Testis (tissue), 3 donors: ENCODE data around the gene ZSWIM9. TPM values are rescaled to one million over a fixed set of nuclear protein-coding genes. Genes with fewer than 3 reads are reported as not detected.

Experiments used
- DNase-seq: peaks from one replicate; pipeline ENCODE4 v3.0.0-alpha.2; 2019
- H3K27ac ChIP-seq, 2 donors: fragments of 200-600 bp; sonication (generic); one replicate each; pipeline ENCODE4 v1.5.1; 2019
- H3K27me3 ChIP-seq: fragments of 200-600 bp; sonication (generic); one replicate; pipeline ENCODE4 v1.5.1; 2019
- H3K36me3 ChIP-seq: fragments of 200-600 bp; sonication (generic); one replicate; pipeline ENCODE4 v1.5.1; 2017; ENCODE audit warnings: low read depth; ENCODE audit errors: missing control alignments
- H3K4me1 ChIP-seq: fragments of 200-600 bp; sonication (generic); one replicate; pipeline ENCODE4 v1.5.1; 2019
- H3K4me3 ChIP-seq, 2 donors: fragments of 200-600 bp; sonication (generic); one replicate each; pipeline ENCODE4 v1.5.1; 2017 to 2019
- H3K9me3 ChIP-seq: fragments of 200-600 bp; sonication (generic); one replicate; pipeline ENCODE4 v1.5.1; 2017
- POLR2A ChIP-seq: fragments of 450-650 bp; IDR thresholded peaks from one replicate; pipeline ENCODE4 v1.6.1; 2017; ENCODE audit warnings: antibody characterized with exemption, mild to moderate bottlenecking, moderate library complexity
- WGBS, 2 donors: methylation state at CpG; one replicate each; pipeline ENCODE4 v1.1.5; 2018; 5-methylcytosine and 5-hydroxymethylcytosine counted together
- intact Hi-C: fragments of 100-400 bp; cut with DNase I; formaldehyde crosslinking; loops from one replicate; pipeline ENCODE4 v1.15.1; 2023; ENCODE audit warnings: low total_unique reads
- polyA plus RNA-seq: library from polyadenylated mRNA; stranded (reverse); fragments of 350-450 nt; fragmentation: Illumina TruSeq; extraction: RNeasy Lipid Tissue Mini Kit (QIAGEN cat#74804); gene quantifications from one replicate; pipeline ENCODE4 v1.2.3, GENCODE V29; 2014; ENCODE audit warnings: low read depth, low replicate concordance; ENCODE audit not compliant: insufficient read depth
- total RNA-seq, 2 donors: library from RNA; depleted of rRNA; stranded (reverse); fragments of >200 nt; gene quantifications; one replicate each; pipeline ENCODE4 v1.2.3, GENCODE V29; 2016
- TF ChIP-seq, protein P1 (sequence below), 3 experiments: fragments of 450-650 bp in 2 of 3; fragments of 200-600 bp in 1 of 3; sonication (generic) in 1 of 3; IDR thresholded peaks; one replicate each; pipeline ENCODE4 v1.5.1; 2016 to 2019; ENCODE audit warnings: antibody characterized with exemption in 3 of 3, mild to moderate bottlenecking in 2 of 3, moderate library complexity in 1 of 3

Gene ZSWIM9
- total and polyA plus RNA-seq, 3 donors from 2014 or later: 5.1 to 7.2 (median 5.8) TPM

DNA sequence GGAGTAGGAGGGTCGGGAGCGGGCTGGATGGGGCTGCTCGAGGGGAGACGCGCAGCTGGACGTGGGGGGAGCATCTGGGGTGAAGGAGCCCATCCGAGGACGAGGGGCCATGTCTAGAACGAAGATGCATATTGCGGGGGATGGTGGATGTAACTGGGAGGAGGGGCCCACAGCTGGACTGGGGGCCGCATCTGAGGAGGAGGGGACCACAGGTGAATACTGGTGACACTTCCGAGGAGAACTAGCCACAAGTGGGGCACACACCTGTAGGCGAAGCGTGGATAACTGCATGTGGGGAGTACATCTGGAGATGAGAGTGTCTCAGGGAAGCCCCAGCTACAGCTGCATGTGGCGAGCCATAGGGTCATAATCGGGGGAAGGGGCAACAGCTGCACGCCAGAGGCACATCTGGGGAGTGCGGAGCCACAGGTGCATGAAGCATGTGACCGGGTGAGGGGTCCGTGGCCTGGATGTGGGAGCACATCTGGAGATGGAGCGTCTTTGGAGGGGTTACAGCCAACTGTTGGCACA, 402 bp downstream of the ZSWIM9 start:
- WGBS, 2 donors: 1% methylated on average over 21 of the region's 21 CpGs
- peak overlapping the region; percentile 73 to 75 for H3K4me3 ChIP-seq
- no peak for DNase-seq
- H3K36me3 ChIP-seq: no peaks in the 10 kb centered on the region
- no peaks in the 10 kb centered on the region for H3K9me3 ChIP-seq
- intact Hi-C loops: no loop called here
- H3K27me3 ChIP-seq: no peaks in the 10 kb centered on the region
- peaks cover 7% of the 10 kb centered on the region for H3K4me1 ChIP-seq
- TF ChIP-seq POLR2A: no peak
- peak overlapping the region; percentile 89 to 91 for H3K27ac ChIP-seq

DNA sequence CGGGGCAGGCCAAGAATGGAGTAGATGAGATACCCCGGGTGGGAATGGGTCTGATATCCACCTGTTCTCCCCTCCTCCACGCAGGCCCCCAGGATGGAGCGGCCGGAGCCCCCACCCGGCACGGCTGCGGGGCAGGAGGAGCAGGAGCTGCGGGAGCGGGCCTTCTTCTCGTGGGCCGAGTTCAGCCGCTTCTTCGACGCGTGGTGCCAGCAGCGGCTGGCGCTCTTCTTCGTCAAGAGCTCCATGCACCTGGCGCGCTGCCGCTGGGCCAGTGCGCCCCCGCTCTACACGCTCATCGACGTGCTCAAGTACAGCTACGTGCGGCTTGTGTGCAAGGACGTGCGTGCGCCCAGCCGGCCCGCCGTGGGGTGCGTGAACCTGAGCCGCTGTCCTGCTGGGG, 1.2 kb downstream of the ZSWIM9 start:
- H3K27me3 ChIP-seq: no peaks in the 10 kb centered on the region
- H3K4me3 ChIP-seq: peak overlapping the region in 1 of 2 donors; percentile 73
- H3K9me3 ChIP-seq: no peaks in the 10 kb centered on the region
- TF ChIP-seq POLR2A: no peak
- TF ChIP-seq, protein P1, sequence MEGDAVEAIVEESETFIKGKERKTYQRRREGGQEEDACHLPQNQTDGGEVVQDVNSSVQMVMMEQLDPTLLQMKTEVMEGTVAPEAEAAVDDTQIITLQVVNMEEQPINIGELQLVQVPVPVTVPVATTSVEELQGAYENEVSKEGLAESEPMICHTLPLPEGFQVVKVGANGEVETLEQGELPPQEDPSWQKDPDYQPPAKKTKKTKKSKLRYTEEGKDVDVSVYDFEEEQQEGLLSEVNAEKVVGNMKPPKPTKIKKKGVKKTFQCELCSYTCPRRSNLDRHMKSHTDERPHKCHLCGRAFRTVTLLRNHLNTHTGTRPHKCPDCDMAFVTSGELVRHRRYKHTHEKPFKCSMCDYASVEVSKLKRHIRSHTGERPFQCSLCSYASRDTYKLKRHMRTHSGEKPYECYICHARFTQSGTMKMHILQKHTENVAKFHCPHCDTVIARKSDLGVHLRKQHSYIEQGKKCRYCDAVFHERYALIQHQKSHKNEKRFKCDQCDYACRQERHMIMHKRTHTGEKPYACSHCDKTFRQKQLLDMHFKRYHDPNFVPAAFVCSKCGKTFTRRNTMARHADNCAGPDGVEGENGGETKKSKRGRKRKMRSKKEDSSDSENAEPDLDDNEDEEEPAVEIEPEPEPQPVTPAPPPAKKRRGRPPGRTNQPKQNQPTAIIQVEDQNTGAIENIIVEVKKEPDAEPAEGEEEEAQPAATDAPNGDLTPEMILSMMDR (IDR thresholded peaks at IDR 0.05): no peak
- intact Hi-C loops: no loop called here
- no peaks in the 10 kb centered on the region for H3K36me3 ChIP-seq
- no peak overlapping the region for H3K27ac ChIP-seq
- DNase-seq: no peak
- 65 to 77% methylated on average over 22 to 37 of the region's 37 CpGs for WGBS, 2 donors
- peaks cover 7% of the 10 kb centered on the region for H3K4me1 ChIP-seq

DNA sequence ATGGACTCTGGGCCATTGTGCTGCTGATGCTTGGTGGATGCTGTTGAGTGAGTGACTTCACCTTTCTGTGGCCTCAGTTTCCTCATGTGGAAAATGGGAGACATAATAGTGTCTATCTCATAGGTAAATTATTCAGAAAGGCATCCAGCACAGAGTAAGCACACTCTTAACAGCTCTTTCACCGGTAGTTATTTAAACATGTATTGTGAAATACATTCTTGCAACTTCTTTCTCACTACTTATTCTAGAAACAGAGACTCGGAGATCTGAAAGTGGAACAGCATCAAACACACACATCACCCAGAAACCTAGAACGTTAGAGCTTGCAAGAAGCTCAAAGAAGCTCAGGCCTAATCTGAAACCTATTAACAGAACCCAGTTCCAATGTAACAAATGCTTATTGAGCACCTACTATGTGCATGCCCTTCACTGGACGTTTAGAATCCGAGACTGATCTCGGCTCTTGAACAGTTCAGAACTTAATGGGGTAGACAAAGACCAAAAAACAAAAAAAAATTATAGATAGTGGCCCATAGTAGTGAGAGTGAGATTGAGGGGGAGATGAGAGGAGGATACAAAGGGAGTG, 4.1 kb downstream of the ZSWIM9 start:
- intact Hi-C loops: no loop called here
- no peaks in the 10 kb centered on the region for H3K27me3 ChIP-seq
- no peaks in the 10 kb centered on the region for H3K9me3 ChIP-seq
- 84 to 85% methylated on average over 6 of the region's 6 CpGs for WGBS, 2 donors
- no peak overlapping the region for H3K4me3 ChIP-seq
- H3K36me3 ChIP-seq: no peaks in the 10 kb centered on the region
- H3K4me1 ChIP-seq: peaks cover 7% of the 10 kb centered on the region
- H3K27ac ChIP-seq: no peak overlapping the region
- no peak for DNase-seq
- TF ChIP-seq, protein P1 (IDR thresholded peaks at IDR 0.05): no peak
- no peak for TF ChIP-seq POLR2A

DNA sequence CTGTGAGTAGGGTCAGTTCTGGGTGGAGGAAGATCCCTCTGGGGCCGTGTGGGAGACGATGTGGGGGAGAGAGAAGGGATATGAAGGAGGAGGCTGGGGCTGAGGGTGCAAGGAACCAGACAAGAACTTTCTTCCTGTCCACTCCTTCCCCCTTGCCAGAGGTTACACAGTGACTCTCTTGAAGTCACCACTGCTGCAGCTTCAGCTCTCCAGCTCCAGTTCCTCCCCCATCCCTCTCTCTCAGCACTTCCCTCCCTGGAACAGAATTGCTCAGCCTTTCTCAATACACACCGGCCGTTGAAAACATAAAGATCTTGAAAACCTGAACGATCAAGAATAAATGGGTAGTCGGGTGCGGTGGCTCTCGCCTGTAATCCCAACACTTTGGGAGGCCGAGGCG, 5.1 kb downstream of the ZSWIM9 start:
- no peak for DNase-seq
- H3K4me3 ChIP-seq: no peak overlapping the region
- no peak overlapping the region for H3K27ac ChIP-seq
- intact Hi-C loops: no loop called here
- TF ChIP-seq, protein P1 (IDR thresholded peaks at IDR 0.05): no peak
- no peak for TF ChIP-seq POLR2A
- no peaks in the 10 kb centered on the region for H3K9me3 ChIP-seq
- 84 to 86% methylated on average over 10 of the region's 10 CpGs for WGBS, 2 donors
- H3K27me3 ChIP-seq: no peaks in the 10 kb centered on the region
- H3K36me3 ChIP-seq: no peaks in the 10 kb centered on the region
- H3K4me1 ChIP-seq: peaks cover 7% of the 10 kb centered on the region

DNA sequence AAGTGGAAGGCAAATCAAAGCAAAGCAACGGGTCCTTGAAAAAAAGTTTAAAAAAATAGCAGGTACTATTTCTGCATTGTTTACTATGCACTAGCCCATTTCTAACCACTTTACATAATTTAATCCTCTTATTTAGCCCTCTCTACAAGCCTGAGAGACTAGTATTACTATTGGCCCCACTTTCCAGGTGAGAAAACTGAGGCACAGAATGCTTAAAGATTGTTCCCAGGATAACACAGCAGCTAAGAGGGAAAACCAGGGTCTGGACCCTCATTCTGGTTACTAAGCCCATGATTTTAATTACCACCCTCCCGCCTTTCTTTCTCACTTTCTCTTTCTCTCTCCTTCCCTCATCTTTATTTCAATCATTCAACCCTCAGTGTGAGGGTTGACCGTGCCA, 5.7 kb downstream of the ZSWIM9 start:
- Histone ChIP-seq H3K4me3 (no peak overlapping the region), H3K36me3 (no peaks in the 10 kb centered on the region), H3K27me3 (no peaks in the 10 kb centered on the region), H3K4me1 (peaks cover 3% of the 10 kb centered on the region), H3K27ac (no peak overlapping the region), H3K9me3 (no peaks in the 10 kb centered on the region)
- 72 to 96% methylated on average over 3 of the region's 3 CpGs for WGBS, 2 donors
- no peak for DNase-seq
- intact Hi-C loops: no loop called here
- TF ChIP-seq POLR2A: no peak
- TF ChIP-seq, protein P1 (IDR thresholded peaks at IDR 0.05): no peak
